Caco-2 (cell line): Measurements from ENCODE around the gene SPINT1. TPM values are rescaled to one million over a fixed set of nuclear protein-coding genes. Genes with fewer than 3 reads are reported as not detected.
A peak's percentile ranks its signal among the peaks of the same experiment; 100 is the strongest.

Source experiments
- BruUV-seq: library from RNA; stranded (reverse); fragments of 400-500 nt; replicated peaks from 2 replicates; lab custom pipeline; 2021; lab: Mats Ljungman, UMichigan
- CTCF ChIA-PET: fragments of 300-600 bp; sonication (Branson Sonifier 250); formaldehyde crosslinking; loops from one replicate; lab custom pipeline; 2022; ENCODE audit warnings: antibody characterized with exemption; lab: Charles Lee
- POLR2A ChIA-PET: fragments of 300-600 bp; sonication (Branson Sonifier 250); formaldehyde crosslinking; loops from one replicate; lab custom pipeline; 2022; ENCODE audit warnings: antibody characterized with exemption; lab: Charles Lee
- DNase-seq, 2 experiments: peaks; one replicate each; pipeline versions ENCODE4 v3.0.0 to v3.0.0-alpha.2; 2020 to 2022
- H3K27me3 ChIP-seq: replicated peaks from 2 replicates; pipeline ENCODE4 v1.6.0; 2011; ENCODE audit warnings: low read length; ENCODE audit not compliant: control insufficient read depth, insufficient read depth
- H3K36me3 ChIP-seq: 2 replicates; pipeline ENCODE4 v1.5.1; 2011; ENCODE audit warnings: low read length; ENCODE audit not compliant: control insufficient read depth, insufficient read depth
- H3K4me1 ChIP-seq: fragments of 250-450 bp; sonication (Bioruptor Pico); 2 replicates; pipeline ENCODE4 v1.5.1; 2020; ENCODE audit warnings: mild to moderate bottlenecking
- H3K4me3 ChIP-seq: 2 replicates; pipeline ENCODE4 v1.5.1; 2011; ENCODE audit warnings: low read depth, mild to moderate bottlenecking, control low read depth, low read length
- H3K9me3 ChIP-seq: fragments of 250-450 bp; sonication (Bioruptor Pico); 2 replicates; pipeline ENCODE4 v1.5.1; 2020; ENCODE audit warnings: mild to moderate bottlenecking, moderate library complexity
- H3K27ac Mint-ChIP-seq: one replicate; pipeline ENCODE4 v1.8.0; 2022; ENCODE audit warnings: mixed read lengths; ENCODE audit not compliant: unreplicated experiment
- H3K27me3 Mint-ChIP-seq: one replicate; pipeline ENCODE4 v1.8.0; 2022; ENCODE audit warnings: mixed read lengths; ENCODE audit not compliant: insufficient read depth, unreplicated experiment
- H3K36me3 Mint-ChIP-seq: one replicate; pipeline ENCODE4 v1.8.0; 2022; ENCODE audit warnings: mild to moderate bottlenecking, mixed read lengths; ENCODE audit not compliant: insufficient read depth, unreplicated experiment
- H3K4me1 Mint-ChIP-seq: one replicate; pipeline ENCODE4 v1.8.0; 2022; ENCODE audit warnings: low read depth, mixed read lengths; ENCODE audit not compliant: unreplicated experiment
- H3K4me3 Mint-ChIP-seq: one replicate; pipeline ENCODE4 v1.8.0; 2022; ENCODE audit warnings: mild to moderate bottlenecking, moderate library complexity, mixed read lengths; ENCODE audit not compliant: unreplicated experiment
- H3K9me3 Mint-ChIP-seq: one replicate; pipeline ENCODE4 v1.8.0; 2022; ENCODE audit warnings: mixed read lengths; ENCODE audit not compliant: unreplicated experiment
- intact Hi-C: fragments of 100-400 bp; cut with micrococcal nuclease; formaldehyde crosslinking; loops from one replicate; pipeline ENCODE4 v1.10.0; 2022; ENCODE audit not compliant: unreplicated experiment
- total RNA-seq: library from RNA; stranded (reverse); gene quantifications from 2 replicates; pipeline ENCODE4 v1.2.3, GENCODE V29; 2022
- TF ChIP-seq, protein P1 (sequence below), 2 experiments: fragments of 200-600 bp in 1 of 2; IDR thresholded peaks; 1 replicate in 1 of 2; 2 replicates in 1 of 2; pipeline versions ENCODE4 v1.5.1 to v1.8.0; 2011 to 2022; ENCODE audit warnings: antibody characterized with exemption in 1 of 2, control low read depth in 1 of 2, inconsistent platforms in 1 of 2, low read depth in 1 of 2, low read length in 1 of 2, mild to moderate bottlenecking in 1 of 2, moderate library complexity in 1 of 2; ENCODE audit not compliant: insufficient read depth in 1 of 2, severe bottlenecking in 1 of 2, unreplicated experiment in 1 of 2

Gene SPINT1
- total RNA-seq, 1 experiment from 2014 or later, result 305 TPM

DNA sequence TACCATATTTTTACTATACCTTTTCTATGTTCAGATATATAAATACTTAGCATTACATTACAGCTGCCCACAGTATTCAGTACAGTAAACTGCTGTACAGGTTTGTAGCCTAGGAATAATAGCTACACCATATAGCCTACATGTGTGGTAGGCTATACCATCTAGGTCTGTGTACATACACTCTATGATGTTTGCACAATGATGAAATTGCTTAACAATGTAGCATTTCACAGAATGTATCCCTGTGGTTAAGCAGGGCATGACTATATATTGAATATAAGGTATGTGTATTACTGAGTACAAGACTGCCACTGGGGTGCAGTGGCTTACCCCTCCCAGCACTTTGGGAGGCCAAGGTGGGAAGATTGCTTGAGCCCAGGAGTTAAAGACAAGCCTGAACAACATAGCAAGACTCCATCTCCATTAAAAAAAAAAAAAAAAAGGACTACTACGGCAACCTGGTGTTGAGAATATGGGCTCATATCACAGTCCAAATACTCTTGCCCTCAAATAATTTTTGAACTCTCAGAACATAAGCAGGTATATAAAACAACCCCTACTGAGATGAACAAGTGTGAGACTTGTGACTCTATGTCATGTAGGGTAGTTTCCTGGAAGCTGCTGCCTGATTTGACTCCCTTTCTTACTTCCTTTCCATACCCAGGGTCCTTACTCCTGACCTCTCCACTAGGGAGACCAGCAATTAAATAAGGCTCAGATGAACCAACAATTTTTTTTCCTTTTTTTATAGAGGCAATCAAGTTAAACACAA, 20.1 kb upstream of the SPINT1 start:
- Mint-ChIP-seq H3K4me1 (peaks cover 37% of the 10 kb centered on the region), H3K27me3 (no peaks in the 10 kb centered on the region), H3K9me3 (no peaks in the 10 kb centered on the region), H3K36me3 (no peaks in the 10 kb centered on the region), H3K4me3 (no peak overlapping the region), H3K27ac (peak overlapping the region; percentile 65)
- ChIA-PET POLR2A (interaction anchor here (0.6 kb wide), 1 partner anchor 66 kb away, joined by 3 read pairs; no protein-coding TSS in a partner anchor), CTCF (interaction anchor here (0.6 to 1.4 kb wide), 4 partner anchors 13 to 144 kb away, joined by 3 to 5 read pairs (median 4); no protein-coding TSS in a partner anchor)
- peak in 1 of 2 experiments; percentile 39 for DNase-seq
- H3K9me3 ChIP-seq, result no peaks in the 10 kb centered on the region
- no peak overlapping the region for H3K4me3 ChIP-seq
- no peaks in the 10 kb centered on the region for H3K36me3 ChIP-seq
- TF ChIP-seq, protein P1, sequence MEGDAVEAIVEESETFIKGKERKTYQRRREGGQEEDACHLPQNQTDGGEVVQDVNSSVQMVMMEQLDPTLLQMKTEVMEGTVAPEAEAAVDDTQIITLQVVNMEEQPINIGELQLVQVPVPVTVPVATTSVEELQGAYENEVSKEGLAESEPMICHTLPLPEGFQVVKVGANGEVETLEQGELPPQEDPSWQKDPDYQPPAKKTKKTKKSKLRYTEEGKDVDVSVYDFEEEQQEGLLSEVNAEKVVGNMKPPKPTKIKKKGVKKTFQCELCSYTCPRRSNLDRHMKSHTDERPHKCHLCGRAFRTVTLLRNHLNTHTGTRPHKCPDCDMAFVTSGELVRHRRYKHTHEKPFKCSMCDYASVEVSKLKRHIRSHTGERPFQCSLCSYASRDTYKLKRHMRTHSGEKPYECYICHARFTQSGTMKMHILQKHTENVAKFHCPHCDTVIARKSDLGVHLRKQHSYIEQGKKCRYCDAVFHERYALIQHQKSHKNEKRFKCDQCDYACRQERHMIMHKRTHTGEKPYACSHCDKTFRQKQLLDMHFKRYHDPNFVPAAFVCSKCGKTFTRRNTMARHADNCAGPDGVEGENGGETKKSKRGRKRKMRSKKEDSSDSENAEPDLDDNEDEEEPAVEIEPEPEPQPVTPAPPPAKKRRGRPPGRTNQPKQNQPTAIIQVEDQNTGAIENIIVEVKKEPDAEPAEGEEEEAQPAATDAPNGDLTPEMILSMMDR (IDR thresholded peaks at IDR 0.05; ENCODE audit: insufficient read depth in 1 of 2, low read depth in 1 of 2, low read length in 1 of 2, severe bottlenecking in 1 of 2, unreplicated experiment in 1 of 2), result no peak
- no peaks in the 10 kb centered on the region for H3K27me3 ChIP-seq
- H3K4me1 ChIP-seq, result peaks cover 55% of the 10 kb centered on the region
- intact Hi-C loops, result no loop called here
- no TSS peak for BruUV-seq

DNA sequence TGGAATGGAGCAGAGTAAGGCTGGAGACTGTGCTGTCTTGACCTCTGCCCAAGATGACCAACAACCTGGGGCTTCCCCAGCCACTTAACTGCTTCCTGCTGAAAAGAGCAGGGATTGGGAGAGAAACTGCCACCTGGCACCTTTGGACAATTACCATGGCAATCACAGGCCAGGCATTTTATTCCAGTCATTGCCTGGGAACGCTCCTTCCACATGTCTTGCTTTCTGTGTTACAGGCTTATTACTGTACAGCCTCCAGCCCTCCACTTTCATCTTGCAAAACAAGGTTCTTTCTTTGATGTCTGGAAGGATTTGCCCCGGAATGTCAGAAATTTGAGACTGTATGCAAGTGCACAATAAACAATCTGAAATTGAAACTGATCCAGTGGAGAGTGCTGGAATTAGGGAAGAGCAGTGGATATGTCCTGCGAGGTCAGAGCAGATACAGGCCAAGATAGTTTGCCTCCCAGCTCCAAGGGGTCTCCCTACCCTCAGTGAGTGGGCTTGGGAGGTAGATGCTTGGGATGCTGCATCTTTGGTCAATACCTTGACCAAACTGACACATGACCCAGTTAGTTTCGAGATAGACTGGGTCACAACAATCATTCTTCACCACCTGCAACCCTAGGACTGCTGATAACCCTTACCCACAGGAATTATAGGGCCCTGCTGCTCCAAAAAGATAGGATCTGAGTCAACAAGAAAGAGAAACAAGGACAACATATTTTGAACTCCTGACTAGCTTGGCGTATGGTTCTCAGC, 18.0 kb upstream of the SPINT1 start:
- Histone ChIP-seq H3K36me3 (no peaks in the 10 kb centered on the region), H3K27me3 (no peaks in the 10 kb centered on the region), H3K4me1 (peaks cover 59% of the 10 kb centered on the region), H3K9me3 (no peaks in the 10 kb centered on the region), H3K4me3 (no peak overlapping the region)
- no peaks in the 10 kb centered on the region for H3K9me3 Mint-ChIP-seq
- peak; percentile 81 to 84 for DNase-seq
- no peaks in the 10 kb centered on the region for H3K27me3 Mint-ChIP-seq
- TF ChIP-seq, protein P1 (IDR thresholded peaks at IDR 0.05; ENCODE audit: insufficient read depth in 1 of 2, low read depth in 1 of 2, low read length in 1 of 2, severe bottlenecking in 1 of 2, unreplicated experiment in 1 of 2), result no peak
- ChIA-PET POLR2A (interaction anchor here (0.6 to 1.3 kb wide), 4 partner anchors 10 to 103 kb away, joined by 3 to 5 read pairs (median 4); partner anchors contain the start of genes DLL4 and SPINT1), CTCF (interaction anchor here (0.5 to 1.0 kb wide), 3 partner anchors 25 to 48 kb away, joined by 3 to 5 read pairs (median 4); partner anchors contain the start of gene RHOV)
- H3K27ac Mint-ChIP-seq, result peak overlapping the region; percentile 65
- peaks cover 37% of the 10 kb centered on the region for H3K4me1 Mint-ChIP-seq
- BruUV-seq, result no TSS peak
- H3K4me3 Mint-ChIP-seq, result peak overlapping the region; percentile 59
- intact Hi-C loops, result loop anchor here (1.0 kb wide), 3 partner anchors 19 to 31 kb away; partner anchors contain the start of genes DNAJC17 and ZFYVE19
- no peaks in the 10 kb centered on the region for H3K36me3 Mint-ChIP-seq
